ENCODE results near the gene CADPS.

DNA sequence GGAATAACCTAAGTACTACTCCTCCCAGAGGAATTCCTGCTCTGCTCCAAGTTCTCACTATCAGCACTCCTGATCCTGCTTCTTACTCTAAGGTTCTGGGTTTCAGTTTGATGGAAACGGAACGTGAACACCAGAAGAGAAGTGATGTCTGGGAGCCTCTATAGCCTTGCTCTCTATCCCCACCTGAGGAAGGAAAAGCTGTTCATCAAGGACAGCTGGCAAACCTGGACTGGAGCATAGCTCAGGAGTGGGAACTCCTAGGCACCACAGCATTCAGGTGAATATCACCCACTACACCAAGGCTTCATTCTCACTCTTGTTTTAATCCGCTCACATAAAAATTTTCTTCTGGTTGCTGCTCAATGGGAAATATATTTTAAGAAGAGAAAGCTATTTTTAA lies 13.0 kb upstream of the CADPS start:
- no peak for TF ChIP-seq EP300 (IDR thresholded peaks at IDR 0.05)
- TF ChIP-seq, protein P1, sequence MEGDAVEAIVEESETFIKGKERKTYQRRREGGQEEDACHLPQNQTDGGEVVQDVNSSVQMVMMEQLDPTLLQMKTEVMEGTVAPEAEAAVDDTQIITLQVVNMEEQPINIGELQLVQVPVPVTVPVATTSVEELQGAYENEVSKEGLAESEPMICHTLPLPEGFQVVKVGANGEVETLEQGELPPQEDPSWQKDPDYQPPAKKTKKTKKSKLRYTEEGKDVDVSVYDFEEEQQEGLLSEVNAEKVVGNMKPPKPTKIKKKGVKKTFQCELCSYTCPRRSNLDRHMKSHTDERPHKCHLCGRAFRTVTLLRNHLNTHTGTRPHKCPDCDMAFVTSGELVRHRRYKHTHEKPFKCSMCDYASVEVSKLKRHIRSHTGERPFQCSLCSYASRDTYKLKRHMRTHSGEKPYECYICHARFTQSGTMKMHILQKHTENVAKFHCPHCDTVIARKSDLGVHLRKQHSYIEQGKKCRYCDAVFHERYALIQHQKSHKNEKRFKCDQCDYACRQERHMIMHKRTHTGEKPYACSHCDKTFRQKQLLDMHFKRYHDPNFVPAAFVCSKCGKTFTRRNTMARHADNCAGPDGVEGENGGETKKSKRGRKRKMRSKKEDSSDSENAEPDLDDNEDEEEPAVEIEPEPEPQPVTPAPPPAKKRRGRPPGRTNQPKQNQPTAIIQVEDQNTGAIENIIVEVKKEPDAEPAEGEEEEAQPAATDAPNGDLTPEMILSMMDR (IDR thresholded peaks at IDR 0.05), result no peak
- no peak for TF ChIP-seq POLR2A (IDR thresholded peaks at IDR 0.05)
- no peak for TF ChIP-seq POLR2AphosphoS5 (IDR thresholded peaks at IDR 0.05)
